ENCODE results near the gene PTPRT.

DNA sequence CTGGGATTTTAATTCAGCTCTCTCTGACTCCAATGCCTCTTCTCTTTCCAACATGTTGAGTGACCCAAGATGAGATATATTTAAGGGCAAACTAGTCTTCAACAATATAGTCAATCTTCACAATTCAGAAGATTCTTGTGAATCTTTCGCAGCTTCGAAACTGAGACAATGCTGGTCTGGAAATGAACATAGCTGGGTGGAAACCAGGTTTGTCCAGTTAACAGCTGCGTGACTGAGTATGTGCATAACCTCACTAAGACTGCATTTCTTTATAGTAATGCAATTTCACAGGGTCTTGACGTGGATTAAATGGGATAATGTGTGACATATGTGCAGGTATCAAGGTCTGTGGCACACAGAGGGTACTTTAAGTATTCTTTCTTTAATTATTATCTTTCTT lies 18.9 kb downstream of the PTPRT start:
- TF ChIP-seq POLR2AphosphoS5 (IDR thresholded peaks at IDR 0.05; ENCODE audit: low read depth, low read length) (no peak), POLR2A (IDR thresholded peaks at IDR 0.05; ENCODE audit: low read depth, low read length) (no peak), TAF1 (IDR thresholded peaks at IDR 0.05; ENCODE audit: borderline replicate concordance, low read depth, low read length) (no peak)

All from GM12892 (cell line).